ENCODE data around the gene DDX51. TPM values are rescaled to one million over a fixed set of nuclear protein-coding genes. Genes with fewer than 3 reads are reported as not detected.
A peak's percentile ranks its signal among the peaks of the same experiment; 100 is the strongest.

The DDX51 gene
- polyA plus RNA-seq (2014; cell fraction: cytosol; rRNA removed) = 14.0 and 20.7 TPM in 2 replicates
- 63.8 and 68.3 TPM in 2 replicates for polyA plus RNA-seq (2014; cell fraction: nucleus; rRNA removed)

- DNase-seq (ENCODE audit: low spot score) = peak; percentile 94
These were observed at the start of gene DDX51, which contains the start of gene NOC4L for GRCh38 chr12:132144115-132144809. DDX51 (minus strand) TSS chr12:132144319; CDS start chr12:132144296, 23 bp downstream. NOC4L (plus strand) TSS chr12:132144457; CDS start chr12:132144489, 32 bp downstream.

GRCh38 chr12:132191715-132192553 lies 47.8 kb upstream of the DDX51 start:
- no peak for DNase-seq (ENCODE audit: low spot score)

- DNase-seq (ENCODE audit: low spot score) = no peak
These were observed 46.8 kb upstream of the DDX51 start for GRCh38 chr12:132190834-132191500.

- no peak for DNase-seq (ENCODE audit: low spot score)
These were observed 46.1 kb upstream of the DDX51 start for GRCh38 chr12:132190012-132190755.

- DNase-seq (ENCODE audit: low spot score) = peak; percentile 45
These were observed 45.4 kb upstream of the DDX51 start for GRCh38 chr12:132189378-132190011.

GRCh38 chr12:132188916-132189325 lies 44.8 kb upstream of the DDX51 start:
- DNase-seq (ENCODE audit: low spot score) = no peak

- DNase-seq (ENCODE audit: low spot score) = no peak
These were observed 44.4 kb upstream of the DDX51 start for GRCh38 chr12:132188451-132188901.

- no peak for DNase-seq (ENCODE audit: low spot score)
These were observed 43.7 kb upstream of the DDX51 start for GRCh38 chr12:132187646-132188450.

GRCh38 chr12:132186857-132187620 lies 42.9 kb upstream of the DDX51 start:
- no peak for DNase-seq (ENCODE audit: low spot score)

GRCh38 chr12:132186208-132186856 lies 42.2 kb upstream of the DDX51 start:
- no peak for DNase-seq (ENCODE audit: low spot score)

GRCh38 chr12:132185705-132186104 lies 41.6 kb upstream of the DDX51 start:
- no peak for DNase-seq (ENCODE audit: low spot score)

- no peak for DNase-seq (ENCODE audit: low spot score)
These were observed 38.7 kb upstream of the DDX51 start for GRCh38 chr12:132182711-132183365.

GRCh38 chr12:132182206-132182710 lies 38.1 kb upstream of the DDX51 start:
- DNase-seq (ENCODE audit: low spot score) = no peak

- DNase-seq (ENCODE audit: low spot score) = no peak
These were observed 37.6 kb upstream of the DDX51 start for GRCh38 chr12:132181570-132182200.

- no peak for DNase-seq (ENCODE audit: low spot score)
These were observed 36.8 kb upstream of the DDX51 start for GRCh38 chr12:132180648-132181546.
